Left renal cortex interstitium (tissue), 4 donors: ENCODE measurements around the gene GEMIN7. TPM values are rescaled to one million over a fixed set of nuclear protein-coding genes. Genes with fewer than 3 reads are reported as not detected.
A peak's percentile ranks its signal among the peaks of the same experiment; 100 is the strongest.

Experiments
- DNase-seq, 4 donors: peaks; one replicate each; pipeline ENCODE4 v3.0.0-alpha.2; 2013; ENCODE audit warnings: low read depth in 4 of 4, low spot score in 2 of 4, missing footprints in 1 of 4
- polyA plus RNA-seq, 4 donors: library from polyadenylated mRNA; unstranded; fragments of 120-200 nt; gene quantifications; one replicate each; pipeline ENCODE4 v1.2.1, GENCODE V29; 2013; ENCODE audit not compliant: insufficient read length in 4 of 4

Gene GEMIN7
- polyA plus RNA-seq, result 10 to 100 TPM; 19.2 to 25.0 (median 22.6) TPM

GRCh38 chr19:45079063-45079910 is at the start of gene GEMIN7:
Gene GEMIN7 (plus strand): TSS chr19:45079260. CDS start chr19:45090115, 10,855 bp downstream.
- no peak for DNase-seq

GRCh38 chr19:45030825-45031224 is 48.2 kb upstream of the GEMIN7 start:
- DNase-seq, result no peak

- no peak for DNase-seq
These were observed 46.6 kb upstream of the GEMIN7 start for GRCh38 chr19:45032421-45032820.

GRCh38 chr19:45035755-45036154 is 43.3 kb upstream of the GEMIN7 start:
- no peak for DNase-seq

- DNase-seq, result no peak
These were observed 41.5 kb upstream of the GEMIN7 start for GRCh38 chr19:45037393-45038169.

- peak; percentile 56 to 89 (median 80) for DNase-seq
These were observed 39.8 kb upstream of the GEMIN7 start, which contains the start of gene CLASRP for GRCh38 chr19:45038931-45039893. Gene CLASRP (plus strand): TSS chr19:45039045. CDS start chr19:45040213, 1,168 bp downstream.

- DNase-seq, result no peak
These were observed 38.8 kb upstream of the GEMIN7 start for GRCh38 chr19:45040059-45040771.

- DNase-seq, result no peak
These were observed 37.9 kb upstream of the GEMIN7 start for GRCh38 chr19:45041125-45041524.

- DNase-seq, result no peak
These were observed 33.2 kb upstream of the GEMIN7 start for GRCh38 chr19:45045671-45046353.

- no peak for DNase-seq
These were observed 32.7 kb upstream of the GEMIN7 start for GRCh38 chr19:45046355-45046754.

- no peak for DNase-seq
These were observed 31.8 kb upstream of the GEMIN7 start for GRCh38 chr19:45047188-45047797.

GRCh38 chr19:45049073-45049736 is 29.9 kb upstream of the GEMIN7 start:
- no peak for DNase-seq

GRCh38 chr19:45050036-45050435 is 29.0 kb upstream of the GEMIN7 start:
- no peak for DNase-seq

- no peak for DNase-seq
These were observed 27.0 kb upstream of the GEMIN7 start for GRCh38 chr19:45051929-45052579.

- DNase-seq, result no peak
These were observed 22.2 kb upstream of the GEMIN7 start for GRCh38 chr19:45056831-45057230.

- DNase-seq, result no peak
These were observed 21.6 kb upstream of the GEMIN7 start for GRCh38 chr19:45057444-45057843.

GRCh38 chr19:45058622-45059159 is 20.4 kb upstream of the GEMIN7 start:
- no peak for DNase-seq
